Measurements from ENCODE around the gene TBL1XR1.
A peak's percentile ranks its signal among the peaks of the same experiment; 100 is the strongest.
"Not testable (repeated sequence)": the region's sequence is repeated elsewhere in the genome, so short reads cannot be mapped to it uniquely, and the experiment has no call there.

TBL1XR1 gene

GRCh38 chr3:177203016-177203415, 5.7 kb upstream of the TBL1XR1 start:
- not testable (repeated sequence) for H3K14ac ChIP-seq (ENCODE audit: low read length in 2 of 2); H3K79me1 ChIP-seq (replicated peaks; ENCODE audit: low read length, poor library complexity, severe bottlenecking); H2AK5ac ChIP-seq (ENCODE audit: low read length, severe bottlenecking); H3K4me2 ChIP-seq (ENCODE audit: low read length, poor library complexity, severe bottlenecking); H2BK15ac ChIP-seq (ENCODE audit: low read depth, poor library complexity, severe bottlenecking); H3K4me3 ChIP-seq (ENCODE audit: insufficient read depth in 1 of 2, low read depth in 1 of 2, low read length in 2 of 2); H4K91ac ChIP-seq (ENCODE audit: low read length); H3K9me3 ChIP-seq (ENCODE audit: control insufficient read depth, low read length); H4K8ac ChIP-seq (ENCODE audit: low read length); H2AFZ ChIP-seq (ENCODE audit: low read depth, low read length); H3K4me1 ChIP-seq (ENCODE audit: control insufficient read depth, insufficient read depth, low read depth, low read length); H3K36me3 ChIP-seq (ENCODE audit: control insufficient read depth in 1 of 2, insufficient read depth in 2 of 2, low read depth in 1 of 2, low read length in 2 of 2); H2BK120ac ChIP-seq (ENCODE audit: low read depth, low read length); H3K9ac ChIP-seq (ENCODE audit: low read length); H2BK5ac ChIP-seq (ENCODE audit: low read depth, low read length, poor library complexity, severe bottlenecking); H3K23ac ChIP-seq (ENCODE audit: low read length in 2 of 2); H3K18ac ChIP-seq (ENCODE audit: low read depth in 1 of 2, low read length in 2 of 2); H3K4ac ChIP-seq (ENCODE audit: low read depth in 1 of 2, low read length in 2 of 2); H3K27ac ChIP-seq (ENCODE audit: low read length, poor library complexity, severe bottlenecking); DNase-seq; H3K27me3 ChIP-seq (ENCODE audit: control insufficient read depth in 1 of 2, insufficient read depth in 1 of 2, low read length in 2 of 2); H2BK12ac ChIP-seq (ENCODE audit: low read length in 2 of 2)
- 94% methylated on average over 3 of the region's 4 CpGs for WGBS

GRCh38 chr3:177201700-177202397, 4.6 kb upstream of the TBL1XR1 start:
- no peak overlapping the region for H2AK5ac ChIP-seq (ENCODE audit: low read length, severe bottlenecking)
- WGBS = 93% methylated on average over 7 of the region's 8 CpGs

GRCh38 chr3:177199206-177199760, 2.0 kb upstream of the TBL1XR1 start:
- no peak overlapping the region for H3K23ac ChIP-seq (ENCODE audit: low read length in 2 of 2)
- no peak overlapping the region for H3K4me3 ChIP-seq (ENCODE audit: insufficient read depth in 1 of 2, low read depth in 1 of 2, low read length in 2 of 2)
- WGBS = 91% methylated on average over 4 of the region's 6 CpGs
- no peak overlapping the region for H4K8ac ChIP-seq (ENCODE audit: low read length)
- no peak overlapping the region for H2BK5ac ChIP-seq (ENCODE audit: low read depth, low read length, poor library complexity, severe bottlenecking)
- H3K9me3 ChIP-seq (ENCODE audit: control insufficient read depth, low read length) = no peaks in the 10 kb centered on the region
- peak overlapping the region in 1 of 2 experiments; percentile 26 for H3K4ac ChIP-seq (ENCODE audit: low read depth in 1 of 2, low read length in 2 of 2)
- no peak overlapping the region for H2BK120ac ChIP-seq (ENCODE audit: low read depth, low read length)
- peak overlapping the region in 1 of 2 experiments; percentile 54 for H2BK12ac ChIP-seq (ENCODE audit: low read length in 2 of 2)
- H2AK5ac ChIP-seq (ENCODE audit: low read length, severe bottlenecking) = peak overlapping the region; percentile 78
- no peaks in the 10 kb centered on the region for H3K36me3 ChIP-seq (ENCODE audit: control insufficient read depth in 1 of 2, insufficient read depth in 2 of 2, low read depth in 1 of 2, low read length in 2 of 2)
- no peak overlapping the region for H4K91ac ChIP-seq (ENCODE audit: low read length)
- no peaks in the 10 kb centered on the region for H3K27me3 ChIP-seq (ENCODE audit: control insufficient read depth in 1 of 2, insufficient read depth in 1 of 2, low read length in 2 of 2)
- peaks cover 4% of the 10 kb centered on the region for H3K4me1 ChIP-seq (ENCODE audit: control insufficient read depth, insufficient read depth, low read depth, low read length)
- H3K79me1 ChIP-seq (replicated peaks; ENCODE audit: low read length, poor library complexity, severe bottlenecking) = no peaks in the 10 kb centered on the region
- DNase-seq = no peak
- H3K27ac ChIP-seq (ENCODE audit: low read length, poor library complexity, severe bottlenecking) = no peak overlapping the region
- H3K18ac ChIP-seq (ENCODE audit: low read depth in 1 of 2, low read length in 2 of 2) = no peak overlapping the region
- no peak overlapping the region for H2BK15ac ChIP-seq (ENCODE audit: low read depth, poor library complexity, severe bottlenecking)
- no peak overlapping the region for H3K4me2 ChIP-seq (ENCODE audit: low read length, poor library complexity, severe bottlenecking)
- no peak overlapping the region for H3K14ac ChIP-seq (ENCODE audit: low read length in 2 of 2)
- H3K9ac ChIP-seq (ENCODE audit: low read length) = no peak overlapping the region
- H2AFZ ChIP-seq (ENCODE audit: low read depth, low read length) = no peak overlapping the region

More at GRCh38 chr3:177201700-177202397, 4.6 kb upstream of the TBL1XR1 start:
- Histone ChIP-seq H2BK5ac (ENCODE audit: low read depth, low read length, poor library complexity, severe bottlenecking) (no peak overlapping the region), H4K8ac (ENCODE audit: low read length) (no peak overlapping the region), H3K14ac (ENCODE audit: low read length in 2 of 2) (no peak overlapping the region), H3K9me3 (ENCODE audit: control insufficient read depth, low read length) (no peaks in the 10 kb centered on the region), H3K4me1 (ENCODE audit: control insufficient read depth, insufficient read depth, low read depth, low read length) (peaks cover 4% of the 10 kb centered on the region), H2BK15ac (ENCODE audit: low read depth, poor library complexity, severe bottlenecking) (no peak overlapping the region), H3K36me3 (ENCODE audit: control insufficient read depth in 1 of 2, insufficient read depth in 2 of 2, low read depth in 1 of 2, low read length in 2 of 2) (no peaks in the 10 kb centered on the region), H3K9ac (ENCODE audit: low read length) (no peak overlapping the region), H3K4me2 (ENCODE audit: low read length, poor library complexity, severe bottlenecking) (no peak overlapping the region), H3K23ac (ENCODE audit: low read length in 2 of 2) (no peak overlapping the region), H3K27ac (ENCODE audit: low read length, poor library complexity, severe bottlenecking) (no peak overlapping the region), H3K79me1 (replicated peaks; ENCODE audit: low read length, poor library complexity, severe bottlenecking) (no peaks in the 10 kb centered on the region), H3K18ac (ENCODE audit: low read depth in 1 of 2, low read length in 2 of 2) (no peak overlapping the region), H2AFZ (ENCODE audit: low read depth, low read length) (no peak overlapping the region), H3K27me3 (ENCODE audit: control insufficient read depth in 1 of 2, insufficient read depth in 1 of 2, low read length in 2 of 2) (no peaks in the 10 kb centered on the region), H2BK12ac (ENCODE audit: low read length in 2 of 2) (peak overlapping the region in 1 of 2 experiments; percentile 11), H3K4me3 (ENCODE audit: insufficient read depth in 1 of 2, low read depth in 1 of 2, low read length in 2 of 2) (no peak overlapping the region), H3K4ac (ENCODE audit: low read depth in 1 of 2, low read length in 2 of 2) (no peak overlapping the region), H4K91ac (ENCODE audit: low read length) (no peak overlapping the region), H2BK120ac (ENCODE audit: low read depth, low read length) (no peak overlapping the region)
- peak; percentile 32 for DNase-seq

GRCh38 chr3:177197727-177198460, 612 bp upstream of the TBL1XR1 start:
- H3K79me1 ChIP-seq (replicated peaks; ENCODE audit: low read length, poor library complexity, severe bottlenecking) = no peaks in the 10 kb centered on the region
- peak overlapping the region in 1 of 2 experiments; percentile 84 for H3K4ac ChIP-seq (ENCODE audit: low read depth in 1 of 2, low read length in 2 of 2)
- H4K8ac ChIP-seq (ENCODE audit: low read length) = peak overlapping the region; percentile 15
- H3K18ac ChIP-seq (ENCODE audit: low read depth in 1 of 2, low read length in 2 of 2) = peak overlapping the region; percentile 79 to 80
- peak overlapping the region; percentile 83 for H2BK15ac ChIP-seq (ENCODE audit: low read depth, poor library complexity, severe bottlenecking)
- no peak overlapping the region for H3K14ac ChIP-seq (ENCODE audit: low read length in 2 of 2)
- peak; percentile 28 for DNase-seq
- no peaks in the 10 kb centered on the region for H3K27me3 ChIP-seq (ENCODE audit: control insufficient read depth in 1 of 2, insufficient read depth in 1 of 2, low read length in 2 of 2)
- peak overlapping the region; percentile 63 for H2AFZ ChIP-seq (ENCODE audit: low read depth, low read length)
- H3K9me3 ChIP-seq (ENCODE audit: control insufficient read depth, low read length) = no peaks in the 10 kb centered on the region
- peak overlapping the region; percentile 56 to 81 for H3K4me3 ChIP-seq (ENCODE audit: insufficient read depth in 1 of 2, low read depth in 1 of 2, low read length in 2 of 2)
- H3K9ac ChIP-seq (ENCODE audit: low read length) = peak overlapping the region; percentile 92
- H4K91ac ChIP-seq (ENCODE audit: low read length) = no peak overlapping the region
- H3K4me2 ChIP-seq (ENCODE audit: low read length, poor library complexity, severe bottlenecking) = peak overlapping the region; percentile 90
- H3K36me3 ChIP-seq (ENCODE audit: control insufficient read depth in 1 of 2, insufficient read depth in 2 of 2, low read depth in 1 of 2, low read length in 2 of 2) = no peaks in the 10 kb centered on the region
- peak overlapping the region in 1 of 2 experiments; percentile 66 for H2BK12ac ChIP-seq (ENCODE audit: low read length in 2 of 2)
- H3K4me1 ChIP-seq (ENCODE audit: control insufficient read depth, insufficient read depth, low read depth, low read length) = peaks cover 4% of the 10 kb centered on the region
- peak overlapping the region; percentile 84 for H3K27ac ChIP-seq (ENCODE audit: low read length, poor library complexity, severe bottlenecking)
- no peak overlapping the region for H3K23ac ChIP-seq (ENCODE audit: low read length in 2 of 2)
- peak overlapping the region; percentile 97 for H2BK120ac ChIP-seq (ENCODE audit: low read depth, low read length)
- H2AK5ac ChIP-seq (ENCODE audit: low read length, severe bottlenecking) = no peak overlapping the region
- WGBS = 1% methylated on average over 47 of the region's 57 CpGs
- peak overlapping the region; percentile 97 for H2BK5ac ChIP-seq (ENCODE audit: low read depth, low read length, poor library complexity, severe bottlenecking)
